HEK293 (cell line): ENCODE measurements around the gene CTDSP1.
A peak's percentile ranks its signal among the peaks of the same experiment; 100 is the strongest.

Experiments
- BCL11B ChIP-seq: fragments of 450-650 bp; formaldehyde crosslinking; IDR thresholded peaks from 2 replicates; pipeline ENCODE4 v1.5.1; 2016; ENCODE audit warnings: low read depth, missing biosample characterization, missing genetic modification characterization
- FEZF1 ChIP-seq: fragments of 450-650 bp; formaldehyde crosslinking; IDR thresholded peaks from 2 replicates; pipeline ENCODE4 v1.5.1; 2016; ENCODE audit warnings: missing biosample characterization, missing genetic modification characterization
- GLIS1 ChIP-seq: fragments of 450-650 bp; formaldehyde crosslinking; IDR thresholded peaks from 2 replicates; pipeline ENCODE4 v1.5.1; 2016; ENCODE audit warnings: missing biosample characterization, missing genetic modification characterization
- HOXD13 ChIP-seq: sonication (generic); formaldehyde crosslinking; IDR thresholded peaks from 2 replicates; pipeline ENCODE4 v1.8.0; 2022; ENCODE audit warnings: missing genetic modification reagents, borderline replicate concordance
- KLF1 ChIP-seq: fragments of 450-650 bp; formaldehyde crosslinking; IDR thresholded peaks from 2 replicates; pipeline ENCODE4 v1.5.1; 2016; ENCODE audit warnings: missing biosample characterization, missing genetic modification characterization
- KLF10 ChIP-seq: fragments of 450-650 bp; IDR thresholded peaks from 2 replicates; pipeline ENCODE4 v1.5.1; 2018; ENCODE audit warnings: missing biosample characterization, mild to moderate bottlenecking, missing genetic modification characterization
- KLF16 ChIP-seq: fragments of 450-650 bp; formaldehyde crosslinking; IDR thresholded peaks from 2 replicates; pipeline ENCODE4 v1.5.1; 2017; ENCODE audit warnings: missing biosample characterization, missing genetic modification characterization
- KLF7 ChIP-seq: fragments of 450-650 bp; formaldehyde crosslinking; IDR thresholded peaks from 2 replicates; pipeline ENCODE4 v1.5.1; 2016; ENCODE audit warnings: missing biosample characterization, missing genetic modification characterization, borderline replicate concordance
- MZF1 ChIP-seq: fragments of 450-650 bp; formaldehyde crosslinking; IDR thresholded peaks from 2 replicates; pipeline ENCODE4 v1.5.1; 2017; ENCODE audit warnings: missing biosample characterization, missing genetic modification characterization, borderline replicate concordance
- SCRT2 ChIP-seq: fragments of 450-650 bp; formaldehyde crosslinking; IDR thresholded peaks from 2 replicates; pipeline ENCODE4 v1.5.1; 2016; ENCODE audit warnings: missing biosample characterization, missing genetic modification characterization
- SP7 ChIP-seq: fragments of 450-650 bp; formaldehyde crosslinking; IDR thresholded peaks from 2 replicates; pipeline ENCODE4 v1.5.1; 2016; ENCODE audit warnings: missing biosample characterization, missing genetic modification characterization
- WT1 ChIP-seq: fragments of 450-650 bp; formaldehyde crosslinking; IDR thresholded peaks from 2 replicates; pipeline ENCODE4 v1.5.1; 2016; ENCODE audit warnings: missing biosample characterization, missing genetic modification characterization
- ZBTB26 ChIP-seq: fragments of 450-650 bp; formaldehyde crosslinking; optimal IDR thresholded peaks from 2 replicates; pipeline ENCODE3; 2016; ENCODE audit warnings: missing biosample characterization, mild to moderate bottlenecking, missing genetic modification characterization
- ZBTB44 ChIP-seq: fragments of 450-650 bp; IDR thresholded peaks from 2 replicates; pipeline ENCODE4 v1.5.1; 2018; ENCODE audit warnings: missing biosample characterization, mild to moderate bottlenecking, missing genetic modification characterization
- ZIC2 ChIP-seq: fragments of 450-650 bp; formaldehyde crosslinking; IDR thresholded peaks from 2 replicates; pipeline ENCODE4 v1.5.1; 2016; ENCODE audit warnings: missing biosample characterization, missing genetic modification characterization
- ZNF121 ChIP-seq: fragments of 450-650 bp; formaldehyde crosslinking; IDR thresholded peaks from 2 replicates; pipeline ENCODE4 v1.5.1; 2016; ENCODE audit warnings: missing biosample characterization, missing genetic modification characterization
- ZNF133 ChIP-seq: fragments of 450-650 bp; formaldehyde crosslinking; IDR thresholded peaks from 2 replicates; pipeline ENCODE4 v1.5.1; 2016; ENCODE audit warnings: missing biosample characterization, missing genetic modification characterization
- ZNF146 ChIP-seq: fragments of 450-650 bp; formaldehyde crosslinking; IDR thresholded peaks from 2 replicates; pipeline ENCODE4 v1.5.1; 2016; ENCODE audit warnings: missing biosample characterization, missing genetic modification characterization
- ZNF18 ChIP-seq: fragments of 450-650 bp; formaldehyde crosslinking; IDR thresholded peaks from 2 replicates; pipeline ENCODE4 v1.5.1; 2016; ENCODE audit warnings: missing biosample characterization, missing genetic modification characterization
- ZNF221 ChIP-seq: fragments of 450-650 bp; formaldehyde crosslinking; IDR thresholded peaks from 2 replicates; pipeline ENCODE4 v1.5.1; 2017; ENCODE audit warnings: missing biosample characterization, missing genetic modification characterization, borderline replicate concordance
- ZNF223 ChIP-seq: fragments of 450-650 bp; formaldehyde crosslinking; IDR thresholded peaks from 2 replicates; pipeline ENCODE4 v1.5.1; 2016; ENCODE audit warnings: missing biosample characterization, missing genetic modification characterization
- ZNF398 ChIP-seq: fragments of 450-650 bp; formaldehyde crosslinking; IDR thresholded peaks from 2 replicates; pipeline ENCODE4 v1.5.1; 2017; ENCODE audit warnings: missing biosample characterization, missing genetic modification characterization
- ZNF416 ChIP-seq: fragments of 450-650 bp; formaldehyde crosslinking; IDR thresholded peaks from 2 replicates; pipeline ENCODE4 v1.5.1; 2016; ENCODE audit warnings: missing biosample characterization, missing genetic modification characterization
- ZNF548 ChIP-seq: fragments of 450-650 bp; formaldehyde crosslinking; IDR thresholded peaks from 2 replicates; pipeline ENCODE4 v1.5.1; 2016; ENCODE audit warnings: missing biosample characterization, missing genetic modification characterization
- ZNF555 ChIP-seq: fragments of 450-650 bp; formaldehyde crosslinking; conservative IDR thresholded peaks from 2 replicates; pipeline ENCODE4 v1.5.1; 2017; ENCODE audit warnings: missing biosample characterization, mild to moderate bottlenecking, missing genetic modification characterization, inconsistent platforms
- ZNF571 ChIP-seq: fragments of 450-650 bp; formaldehyde crosslinking; IDR thresholded peaks from 2 replicates; pipeline ENCODE4 v1.5.0; 2017; ENCODE audit warnings: missing biosample characterization, missing genetic modification characterization
- ZNF580 ChIP-seq: fragments of 450-650 bp; formaldehyde crosslinking; IDR thresholded peaks from 2 replicates; pipeline ENCODE4 v1.5.1; 2016; ENCODE audit warnings: missing biosample characterization, missing genetic modification characterization
- ZNF585B ChIP-seq: fragments of 450-650 bp; formaldehyde crosslinking; IDR thresholded peaks from 2 replicates; pipeline ENCODE4 v1.5.1; 2016; ENCODE audit warnings: missing biosample characterization, missing genetic modification characterization
- ZNF621 ChIP-seq: fragments of 450-650 bp; formaldehyde crosslinking; IDR thresholded peaks from 2 replicates; pipeline ENCODE4 v1.5.1; 2017; ENCODE audit warnings: missing biosample characterization, missing genetic modification characterization
- ZNF658 ChIP-seq: fragments of 450-650 bp; formaldehyde crosslinking; IDR thresholded peaks from 2 replicates; pipeline ENCODE4; 2016; ENCODE audit warnings: missing biosample characterization, missing genetic modification characterization
- ZNF670 ChIP-seq: fragments of 450-650 bp; formaldehyde crosslinking; IDR thresholded peaks from 2 replicates; pipeline ENCODE4 v1.5.1; 2016; ENCODE audit warnings: missing biosample characterization, missing genetic modification characterization, low read depth
- ZNF677 ChIP-seq: fragments of 450-650 bp; IDR thresholded peaks from 2 replicates; pipeline ENCODE4 v1.5.0; 2018; ENCODE audit warnings: missing biosample characterization, mild to moderate bottlenecking, missing genetic modification characterization, moderate library complexity
- ZNF76 ChIP-seq: fragments of 450-650 bp; formaldehyde crosslinking; IDR thresholded peaks from 2 replicates; pipeline ENCODE4; 2016; ENCODE audit warnings: low read depth, missing biosample characterization, missing genetic modification characterization, borderline replicate concordance
- ZNF830 ChIP-seq: fragments of 450-650 bp; IDR thresholded peaks from 2 replicates; pipeline ENCODE4 v1.5.0; 2018; ENCODE audit warnings: missing biosample characterization, missing genetic modification characterization, low read depth, mild to moderate bottlenecking, moderate library complexity
- ZNF843 ChIP-seq: fragments of 450-650 bp; formaldehyde crosslinking; IDR thresholded peaks from 2 replicates; pipeline ENCODE4 v1.5.1; 2016; ENCODE audit warnings: missing biosample characterization, missing genetic modification characterization

CTDSP1 gene

GRCh38 chr2:218396688-218397462 is 2.8 kb upstream of the CTDSP1 start (continued):
- TF ChIP-seq ZNF398 (tag by site-specific recombination) (peak; percentile 80), ZNF221 (tag by site-specific recombination) (no peak), WT1 (peak; percentile 39), ZNF555 (tag by site-specific recombination) (no peak), HOXD13 (CRISPR knock-in tag) (no peak), ZNF677 (tag by site-specific recombination) (no peak), GLIS1 (tag by site-specific recombination) (peak; percentile 89), ZNF670 (tag by site-specific recombination) (no peak), ZNF121 (tag by site-specific recombination) (no peak), KLF7 (peak; percentile 33; the same call in 1 of the 2 replicates), ZNF223 (tag by site-specific recombination) (no peak), ZNF76 (tag by site-specific recombination) (no peak), ZBTB26 (tag by site-specific recombination) (no peak), ZBTB44 (no peak), MZF1 (tag by site-specific recombination) (no peak), ZIC2 (tag by site-specific recombination) (peak; percentile 63), ZNF571 (tag by site-specific recombination) (no peak), ZNF416 (no peak), ZNF548 (tag by site-specific recombination) (no peak), KLF16 (0 out of 2 replicates have a peak, but pooled peaks have one; percentile 15), ZNF658 (tag by site-specific recombination) (no peak), FEZF1 (tag by site-specific recombination) (no peak; the same call in 1 of the 2 replicates), ZNF18 (tag by site-specific recombination) (no peak), KLF10 (tag by site-specific recombination) (0 out of 2 replicates have a peak, but pooled peaks have one; percentile 25), ZNF146 (no peak), KLF1 (tag by site-specific recombination) (peak; percentile 48; the same call in 1 of the 2 replicates), ZNF843 (tag by site-specific recombination) (no peak), ZNF585B (tag by site-specific recombination) (no peak), ZNF580 (tag by site-specific recombination) (no peak), ZNF133 (tag by site-specific recombination) (no peak), ZNF621 (tag by site-specific recombination) (no peak), SP7 (tag by site-specific recombination) (peak; percentile 13; the same call in 1 of the 2 replicates), BCL11B (no peak), ZNF830 (tag by site-specific recombination) (no peak), SCRT2 (tag by site-specific recombination) (peak; percentile 98)
